Effector memory CD8-positive, alpha-beta T cell (primary cell): ENCODE measurements around the gene C6orf62.
A peak's percentile ranks its signal among the peaks of the same experiment; 100 is the strongest.
"Not testable (repeated sequence)": the region's sequence is repeated elsewhere in the genome, so short reads cannot be mapped to it uniquely, and the experiment has no call there.

Source experiments
- ATAC-seq: fragments of 150-1000 bp; cut with Tn5 transposase; replicated peaks from 2 replicates; pipeline ENCODE4 v1.10.0; 2021; ENCODE audit warnings: mild to moderate bottlenecking, moderate library complexity
- DNase-seq, 3 experiments: peaks; one replicate each; pipeline ENCODE4 v3.0.0; 2021
- H3K27ac Mint-ChIP-seq, 2 donors: one replicate each; pipeline ENCODE4 v1.8.0; 2022; ENCODE audit warnings: mild to moderate bottlenecking in 2 of 2, mixed read lengths in 2 of 2, moderate library complexity in 2 of 2
- H3K27me3 Mint-ChIP-seq, 2 donors: one replicate each; pipeline ENCODE4 v1.8.0; 2022; ENCODE audit warnings: mixed read lengths in 2 of 2
- H3K36me3 Mint-ChIP-seq: one replicate; pipeline ENCODE4 v1.8.0; 2022; ENCODE audit warnings: mild to moderate bottlenecking, moderate library complexity, mixed read lengths; ENCODE audit not compliant: insufficient read depth
- H3K4me1 Mint-ChIP-seq, 2 donors: one replicate each; pipeline ENCODE4 v1.8.0; 2022; ENCODE audit warnings: low read depth in 2 of 2, mixed read lengths in 2 of 2
- H3K4me3 Mint-ChIP-seq, 2 donors: one replicate each; pipeline ENCODE4 v1.8.0; 2022; ENCODE audit warnings: mild to moderate bottlenecking in 2 of 2, mixed read lengths in 2 of 2, moderate library complexity in 2 of 2
- H3K9me3 Mint-ChIP-seq, 2 donors: one replicate each; pipeline ENCODE4 v1.8.0; 2022; ENCODE audit warnings: mixed read lengths in 2 of 2

C6orf62 gene

DNA sequence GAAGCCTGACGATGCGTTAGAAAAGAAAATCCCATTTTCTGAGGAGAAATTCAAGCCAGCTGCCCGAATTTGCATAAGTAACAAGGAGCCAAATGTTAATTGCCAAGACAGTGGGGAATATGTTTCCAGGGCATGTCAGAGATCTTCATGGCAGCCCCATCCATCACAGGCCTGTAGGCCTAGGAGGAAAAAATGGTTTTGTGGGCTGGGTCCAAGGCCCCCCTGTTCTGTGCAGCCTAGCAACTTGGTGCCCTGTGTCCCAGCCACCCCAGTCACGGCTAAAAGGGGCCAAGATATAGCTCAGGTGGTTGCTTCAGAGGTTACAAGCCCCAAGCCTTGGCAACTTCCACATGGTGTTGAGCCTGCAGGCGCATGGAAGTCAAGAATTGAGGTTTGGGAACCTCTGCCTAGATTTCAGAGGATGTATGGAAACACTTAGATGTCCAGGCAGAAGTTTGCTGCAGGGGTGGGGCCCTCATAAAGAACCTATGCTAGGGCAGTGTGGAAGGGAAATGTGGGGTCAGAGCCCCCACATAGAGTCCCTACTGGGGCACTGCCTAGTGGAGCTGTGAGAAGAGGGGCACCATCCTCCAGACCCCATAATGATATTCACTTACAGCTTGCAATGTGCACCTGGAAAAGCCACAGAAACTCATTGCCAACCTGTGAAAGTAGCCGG lies 12.6 kb upstream of the C6orf62 start:
- H3K9me3 Mint-ChIP-seq, DNase-seq, H3K4me1 Mint-ChIP-seq, H3K27ac Mint-ChIP-seq, ATAC-seq, H3K4me3 Mint-ChIP-seq, H3K36me3 Mint-ChIP-seq: not testable (repeated sequence)
- H3K27me3 Mint-ChIP-seq: peaks cover 6 to 27% of the 10 kb centered on the region in 2 donors

GRCh38 chr6:24730653-24731052 lies 11.7 kb upstream of the C6orf62 start:
- not testable (repeated sequence) for H3K36me3 Mint-ChIP-seq, H3K4me3 Mint-ChIP-seq, DNase-seq, H3K9me3 Mint-ChIP-seq, ATAC-seq, H3K27ac Mint-ChIP-seq, H3K4me1 Mint-ChIP-seq
- H3K27me3 Mint-ChIP-seq: peaks cover 6 to 20% of the 10 kb centered on the region in 2 donors

DNA sequence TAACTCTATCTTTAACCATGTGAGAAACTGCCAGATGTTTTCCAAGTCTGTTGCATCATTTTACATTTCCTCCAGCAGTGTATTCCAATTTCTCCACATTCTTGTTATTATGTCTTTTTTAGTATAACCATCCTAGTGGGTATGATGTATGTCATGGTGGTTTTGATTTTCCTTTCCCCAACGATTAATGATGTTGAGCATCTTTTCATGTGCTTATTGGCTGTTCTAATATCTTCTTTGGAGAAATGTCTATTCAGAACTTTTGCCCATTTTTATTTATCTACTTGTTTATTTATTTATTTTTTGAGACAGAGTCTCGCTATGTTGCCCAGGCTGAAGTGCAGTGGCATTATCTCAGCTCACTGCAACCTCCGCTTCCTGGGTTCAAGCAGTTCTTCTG lies 4.3 kb upstream of the C6orf62 start:
- H3K4me1 Mint-ChIP-seq: peaks cover 10 to 18% of the 10 kb centered on the region in 2 donors
- DNase-seq (no peak), ATAC-seq (no peak)
- H3K27me3 Mint-ChIP-seq: peaks cover 0 to 2% of the 10 kb centered on the region in 2 donors
- H3K36me3 Mint-ChIP-seq: peaks cover 36% of the 10 kb centered on the region
- no peak overlapping the region for H3K27ac Mint-ChIP-seq
- H3K9me3 Mint-ChIP-seq: no peaks in the 10 kb centered on the region
- H3K4me3 Mint-ChIP-seq: no peak overlapping the region

DNA sequence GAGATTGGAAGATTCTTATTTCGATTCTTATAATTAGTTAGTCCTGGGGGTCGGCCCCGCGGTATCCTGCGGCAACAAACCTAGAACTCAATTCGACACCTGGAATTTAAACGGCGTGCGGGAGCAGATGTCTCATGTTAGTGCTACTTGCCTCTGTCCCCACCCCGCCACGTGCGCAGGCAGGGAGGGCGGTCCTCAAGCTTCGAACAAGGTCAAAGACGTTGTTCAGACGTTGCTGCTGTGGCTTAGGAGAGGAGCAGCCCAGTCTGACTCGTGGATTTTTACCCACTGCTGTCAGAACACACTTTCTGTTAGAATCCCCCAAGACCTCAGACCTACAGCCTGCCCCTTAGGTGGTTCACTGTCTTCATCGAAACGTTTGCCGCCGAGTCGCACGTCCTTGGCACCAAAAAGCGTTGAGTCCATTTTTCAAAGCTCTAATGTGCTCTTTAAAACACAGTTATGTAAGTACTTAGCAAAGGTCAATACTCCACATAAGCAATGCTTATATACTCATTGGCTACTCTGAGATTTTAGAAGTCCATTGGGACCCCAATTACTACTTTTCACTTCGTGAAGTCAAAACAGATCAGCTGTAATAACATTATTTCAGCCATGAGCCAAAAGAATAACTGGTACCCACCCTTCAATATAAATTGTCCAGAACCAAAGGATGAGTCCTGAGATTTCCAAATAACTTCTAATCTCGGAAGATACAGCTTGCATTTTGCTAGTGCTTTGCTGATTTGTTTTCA lies 2.7 kb upstream of the C6orf62 start:
- H3K36me3 Mint-ChIP-seq: peaks cover 52% of the 10 kb centered on the region
- peaks cover 21 to 35% of the 10 kb centered on the region in 2 donors for H3K4me1 Mint-ChIP-seq
- no peaks in the 10 kb centered on the region for H3K27me3 Mint-ChIP-seq
- peak overlapping the region; percentile 99 to 100 for H3K4me3 Mint-ChIP-seq
- peak overlapping the region; percentile 100 for H3K27ac Mint-ChIP-seq
- no peaks in the 10 kb centered on the region for H3K9me3 Mint-ChIP-seq
- DNase-seq: peak in 1 of 3 experiments; percentile 86
- peak; percentile 64 for ATAC-seq

DNA sequence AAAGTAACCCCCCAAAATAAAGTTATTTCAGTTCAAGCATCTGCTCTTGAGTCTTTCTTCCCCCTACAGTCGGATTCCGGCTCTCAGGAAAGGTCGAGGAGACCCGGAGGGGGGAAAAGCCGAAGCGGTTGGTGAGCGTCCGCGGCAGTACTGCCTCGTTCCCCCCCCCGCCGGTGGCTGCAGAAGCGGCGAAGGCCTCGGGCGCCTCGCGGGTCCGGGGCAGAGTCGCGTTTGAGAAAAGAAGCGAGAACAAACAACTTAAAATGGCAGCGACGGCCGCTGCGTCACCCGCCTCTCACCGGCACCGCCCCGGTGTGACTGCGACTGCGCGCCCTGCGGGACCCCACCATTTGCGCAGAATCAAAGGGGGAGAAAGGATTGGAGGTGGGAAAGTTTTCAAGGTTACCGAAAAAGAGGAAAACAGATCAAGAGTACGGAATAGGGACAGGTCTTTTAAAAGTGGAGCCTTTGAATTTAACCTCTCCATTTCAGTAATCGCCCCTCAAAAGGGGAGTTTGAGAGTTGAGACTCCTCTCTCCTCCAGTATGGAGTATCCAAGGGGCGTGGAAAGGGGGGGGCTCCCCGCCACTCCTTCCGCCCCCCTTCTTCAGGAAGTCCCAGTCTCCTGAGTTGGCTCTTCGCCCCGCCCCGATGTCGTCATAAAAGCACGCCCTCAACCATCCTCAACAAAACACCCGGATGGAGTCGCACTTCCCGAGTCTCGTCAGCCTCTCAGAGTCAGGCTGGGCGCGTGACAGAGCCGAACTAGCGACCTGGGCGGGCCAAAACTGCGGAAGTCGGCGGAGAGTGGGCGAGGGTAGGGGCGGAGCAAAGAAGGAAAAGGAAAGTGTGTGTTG lies 1.9 kb upstream of the C6orf62 start:
- peak; percentile 99 to 100 (median 100) for DNase-seq
- Mint-ChIP-seq H3K4me3 (peak overlapping the region; percentile 99 to 100), H3K27me3 (no peaks in the 10 kb centered on the region), H3K9me3 (no peaks in the 10 kb centered on the region), H3K36me3 (peaks cover 60% of the 10 kb centered on the region), H3K27ac (peak overlapping the region; percentile 100), H3K4me1 (peaks cover 24 to 43% of the 10 kb centered on the region in 2 donors)
- ATAC-seq: peak; percentile 78

DNA sequence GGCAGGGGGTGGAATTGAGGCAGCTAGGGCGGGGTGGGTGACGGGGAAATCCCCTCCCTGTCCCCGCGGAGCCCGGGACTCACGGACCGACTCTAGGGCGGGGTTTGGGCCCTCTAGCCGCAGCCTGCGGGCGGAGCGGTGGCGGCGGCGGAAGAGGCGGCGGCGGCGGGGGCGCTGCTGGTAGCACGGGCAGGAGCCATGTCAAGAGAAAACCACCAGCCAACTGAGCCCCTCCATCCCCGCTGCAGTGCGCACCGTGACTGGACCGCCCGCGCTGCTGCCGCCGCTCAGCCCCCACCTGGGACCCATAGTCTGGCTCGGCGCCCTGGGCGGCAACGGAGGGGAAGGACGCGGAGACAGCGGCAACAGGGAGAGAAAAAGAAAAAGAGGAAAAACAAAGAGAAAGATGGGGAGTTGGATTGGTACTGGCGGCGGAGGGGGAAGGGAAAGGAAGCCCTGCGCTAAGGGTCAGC lies 1.2 kb upstream of the C6orf62 start:
- Mint-ChIP-seq H3K9me3 (no peaks in the 10 kb centered on the region), H3K27me3 (no peaks in the 10 kb centered on the region), H3K27ac (peak overlapping the region; percentile 100), H3K4me3 (peak overlapping the region; percentile 99 to 100), H3K4me1 (peaks cover 28 to 49% of the 10 kb centered on the region in 2 donors), H3K36me3 (peaks cover 67% of the 10 kb centered on the region)
- ATAC-seq (peak; percentile 30), DNase-seq (peak; percentile 58 to 82 (median 73))

GRCh38 chr6:24718449-24719124 lies 367 bp downstream of the C6orf62 start:
- Mint-ChIP-seq H3K36me3 (peaks cover 83% of the 10 kb centered on the region), H3K4me3 (peak overlapping the region; percentile 99 to 100)
- DNase-seq: no peak

GRCh38 chr6:24716602-24717148 lies 2.3 kb downstream of the C6orf62 start:
- H3K4me3 Mint-ChIP-seq: peak overlapping the region; percentile 99 to 100
- H3K36me3 Mint-ChIP-seq: peaks cover 99% of the 10 kb centered on the region
- ATAC-seq, H3K27me3 Mint-ChIP-seq, DNase-seq, H3K9me3 Mint-ChIP-seq: not testable (repeated sequence)
- H3K27ac Mint-ChIP-seq: peak overlapping the region; percentile 100
- peaks cover 46 to 79% of the 10 kb centered on the region in 2 donors for H3K4me1 Mint-ChIP-seq

More at GRCh38 chr6:24718449-24719124, 367 bp downstream of the C6orf62 start:
- no peak for ATAC-seq
- Mint-ChIP-seq H3K27me3 (no peaks in the 10 kb centered on the region), H3K4me1 (peaks cover 38 to 62% of the 10 kb centered on the region in 2 donors), H3K9me3 (no peaks in the 10 kb centered on the region), H3K27ac (peak overlapping the region; percentile 100)

GRCh38 chr6:24710519-24711303 lies 8.2 kb downstream of the C6orf62 start:
- Mint-ChIP-seq H3K36me3 (peaks cover 97% of the 10 kb centered on the region), H3K9me3 (no peaks in the 10 kb centered on the region), H3K4me1 (peaks cover 29 to 54% of the 10 kb centered on the region in 2 donors), H3K27ac (peak overlapping the region; percentile 49 to 87), H3K4me3 (peak overlapping the region in 1 of 2 donors; percentile 59), H3K27me3 (no peaks in the 10 kb centered on the region)
- peak; percentile 41 for ATAC-seq
- DNase-seq: no peak

GRCh38 chr6:24709014-24709711 lies 9.8 kb downstream of the C6orf62 start:
- Mint-ChIP-seq H3K27me3 (no peaks in the 10 kb centered on the region), H3K27ac (peak overlapping the region; percentile 23 to 62), H3K9me3 (no peaks in the 10 kb centered on the region), H3K4me3 (no peak overlapping the region), H3K36me3 (peaks cover 97% of the 10 kb centered on the region), H3K4me1 (peaks cover 20 to 49% of the 10 kb centered on the region in 2 donors)
- no peak for ATAC-seq
- no peak for DNase-seq

DNA sequence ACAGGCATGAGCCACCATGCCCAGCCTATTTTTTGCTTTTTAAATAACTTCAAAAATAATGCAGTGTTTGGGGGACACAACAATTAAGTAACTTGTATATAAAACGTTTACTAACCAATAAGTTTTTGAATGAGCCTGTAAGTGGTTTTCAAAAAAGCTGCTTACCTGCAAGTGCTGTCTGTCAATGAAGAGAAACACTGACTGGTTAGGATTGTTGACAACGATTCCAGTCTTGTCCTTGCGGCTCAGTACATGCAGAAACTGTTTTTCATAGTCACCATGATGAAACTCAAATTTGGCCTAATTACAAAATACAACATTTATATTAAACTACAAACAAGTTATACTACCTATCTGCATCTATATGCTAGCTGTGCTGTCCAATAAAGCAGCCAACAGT lies 10.3 kb downstream of the C6orf62 start:
- no peak for DNase-seq

More for the DNA sequence above, 10.3 kb downstream of the C6orf62 start:
- Mint-ChIP-seq H3K4me1 (peaks cover 17 to 48% of the 10 kb centered on the region in 2 donors), H3K27me3 (no peaks in the 10 kb centered on the region), H3K27ac (peak overlapping the region; percentile 62 to 63), H3K36me3 (peaks cover 95% of the 10 kb centered on the region), H3K4me3 (no peak overlapping the region), H3K9me3 (no peaks in the 10 kb centered on the region)
- ATAC-seq: no peak
